Stimulated activated CD4-positive, alpha-beta T cell treated with anti-CD3 and anti-CD28 coated beads, TNF-alpha, amount 100 ng/mL, for 4 hours (primary cell): ENCODE measurements around the gene CAVIN1.
A peak's percentile ranks its signal among the peaks of the same experiment; 100 is the strongest.
"Not testable (repeated sequence)": the region's sequence is repeated elsewhere in the genome, so short reads cannot be mapped to it uniquely, and the experiment has no call there.

Source experiments
- DNase-seq, 3 experiments: peaks; one replicate each; pipeline ENCODE4 v3.0.0-alpha.2; 2020; ENCODE audit warnings: low read depth in 3 of 3

The CAVIN1 gene

DNA sequence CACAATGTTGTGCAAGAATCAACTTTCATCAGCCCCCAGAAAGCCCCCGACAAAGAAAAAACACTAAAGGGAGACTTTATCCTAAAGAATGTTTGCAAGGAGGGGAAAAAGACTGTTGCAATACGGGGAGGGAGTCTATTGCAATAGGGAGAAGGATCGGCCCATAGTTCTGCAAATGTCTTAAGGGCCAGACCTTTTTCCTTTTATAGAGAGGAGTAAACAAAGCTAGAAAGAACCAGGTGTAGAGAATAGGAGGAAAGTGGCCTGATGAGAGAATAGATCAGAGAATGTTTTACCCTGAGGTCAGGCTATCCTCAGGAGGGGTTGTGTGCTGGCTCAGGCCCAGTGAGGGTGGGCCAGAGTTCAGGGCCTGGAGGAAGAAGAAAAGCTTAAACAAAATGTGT, 8.7 kb upstream of the CAVIN1 start:
- no peak for DNase-seq

- DNase-seq, result no peak
Observed at GRCh38 chr17:42429726-42430447, 6.8 kb upstream of the CAVIN1 start.

- DNase-seq, result no peak
Observed at GRCh38 chr17:42428141-42428944, 5.3 kb upstream of the CAVIN1 start.

GRCh38 chr17:42424991-42425610, 2.0 kb upstream of the CAVIN1 start:
- DNase-seq, result no peak

DNA sequence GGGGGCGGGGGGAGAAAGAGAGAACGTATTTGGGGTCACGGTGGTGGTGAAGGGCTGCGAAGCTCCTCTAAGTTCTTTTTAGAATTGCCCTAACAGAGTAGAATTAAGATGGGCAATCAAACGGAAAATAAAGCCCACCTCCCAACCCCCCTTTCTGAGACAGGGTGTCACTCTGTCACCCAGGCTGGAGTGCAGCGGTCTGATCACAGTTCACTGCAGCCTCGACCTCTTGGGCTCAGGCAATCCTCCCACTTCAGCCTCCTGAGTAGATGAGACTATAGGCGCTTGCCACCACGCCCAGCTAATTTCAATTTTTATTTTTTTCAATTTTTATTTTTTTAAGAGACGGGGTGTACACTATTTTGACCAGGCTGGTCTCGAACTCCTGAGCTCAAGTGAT, 710 bp upstream of the CAVIN1 start:
- DNase-seq, result no peak

DNA sequence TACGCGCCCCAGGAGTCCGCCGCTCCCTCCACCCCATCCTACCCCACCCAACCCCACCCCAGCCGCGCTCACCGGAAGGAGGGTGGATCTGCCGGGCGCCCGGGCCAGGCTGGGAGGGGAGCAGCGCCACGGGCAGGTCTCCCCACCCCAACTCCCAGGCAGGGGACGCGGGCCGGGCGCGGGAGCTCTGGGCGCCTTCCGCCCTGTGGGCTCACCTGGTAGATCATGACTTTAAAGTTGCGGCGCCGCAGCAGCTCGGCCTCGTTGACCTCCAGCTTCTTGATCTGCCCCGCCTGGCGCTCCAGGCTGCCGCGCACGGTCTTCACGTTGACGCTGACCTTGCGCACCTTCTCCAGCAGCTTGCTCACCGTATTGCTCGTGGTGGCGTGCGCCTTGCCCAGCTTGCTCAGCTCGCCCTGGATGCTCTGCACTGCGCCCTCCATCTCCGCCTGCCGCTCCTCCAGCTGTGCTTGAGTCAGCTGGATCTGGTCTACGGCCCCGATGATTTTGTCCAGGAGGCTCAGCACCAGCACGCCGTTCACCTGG, 571 bp downstream of the CAVIN1 start:
- DNase-seq, result no peak

DNA sequence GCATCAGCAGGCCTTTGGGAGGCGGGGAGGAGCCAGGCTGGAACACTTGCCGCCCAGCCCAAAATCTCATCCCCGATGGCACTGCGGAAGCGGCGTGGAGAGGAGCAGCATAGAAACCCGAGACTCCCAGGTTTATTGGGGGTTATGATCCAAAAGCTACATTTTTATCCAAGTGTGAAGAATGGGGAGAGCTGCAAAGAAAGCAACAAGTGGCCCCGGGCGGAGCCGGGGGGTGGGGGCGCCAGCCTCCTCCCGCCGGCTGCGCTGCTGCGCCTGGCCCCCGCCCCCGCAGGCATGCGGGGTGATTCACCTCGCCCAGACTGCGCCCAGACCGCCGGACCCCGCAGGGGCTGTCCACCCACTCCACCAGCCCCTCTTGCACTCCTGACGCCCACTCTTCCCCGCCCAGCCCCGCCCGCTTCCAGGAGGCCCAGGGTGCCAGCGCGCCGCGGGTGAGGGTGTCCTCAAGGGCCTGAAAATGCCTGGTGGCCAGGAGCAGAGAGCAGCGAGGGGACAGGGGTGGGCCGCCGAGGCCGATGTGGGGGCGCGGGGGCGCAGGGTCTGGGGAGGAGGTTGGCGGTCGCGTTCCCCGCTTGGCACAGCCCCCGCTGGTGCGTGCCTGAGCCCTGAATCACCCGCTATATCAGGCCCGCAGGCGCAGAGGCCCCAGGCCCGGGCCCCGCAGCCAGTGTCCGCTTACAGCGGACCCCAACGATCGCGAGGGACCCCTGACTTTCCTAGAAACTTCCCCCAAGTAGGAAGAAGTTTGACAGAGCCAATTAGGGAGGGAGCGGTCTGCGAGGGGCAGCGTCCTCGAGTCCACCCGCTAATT, 1.3 kb downstream of the CAVIN1 start:
- peak in 1 of 3 experiments; percentile 24 for DNase-seq

DNA sequence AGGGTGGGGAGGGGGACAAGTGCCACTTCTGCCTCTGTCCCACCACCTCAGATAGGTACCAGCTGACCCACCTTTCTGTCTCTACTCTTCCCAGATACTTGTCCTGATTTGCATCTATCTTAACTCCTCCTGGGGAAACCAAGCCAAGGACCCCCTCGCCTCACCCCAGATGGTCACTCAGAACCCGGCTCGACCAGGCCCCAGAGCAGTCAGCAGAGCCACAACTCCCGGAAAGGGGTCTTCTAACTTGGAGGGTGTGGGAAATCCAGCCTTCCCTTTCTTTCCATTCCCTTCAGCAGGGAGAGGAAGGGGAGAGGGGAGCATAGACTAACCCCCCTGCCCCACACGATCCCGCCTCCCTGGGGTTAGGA, 1.9 kb downstream of the CAVIN1 start:
- DNase-seq, result no peak

DNA sequence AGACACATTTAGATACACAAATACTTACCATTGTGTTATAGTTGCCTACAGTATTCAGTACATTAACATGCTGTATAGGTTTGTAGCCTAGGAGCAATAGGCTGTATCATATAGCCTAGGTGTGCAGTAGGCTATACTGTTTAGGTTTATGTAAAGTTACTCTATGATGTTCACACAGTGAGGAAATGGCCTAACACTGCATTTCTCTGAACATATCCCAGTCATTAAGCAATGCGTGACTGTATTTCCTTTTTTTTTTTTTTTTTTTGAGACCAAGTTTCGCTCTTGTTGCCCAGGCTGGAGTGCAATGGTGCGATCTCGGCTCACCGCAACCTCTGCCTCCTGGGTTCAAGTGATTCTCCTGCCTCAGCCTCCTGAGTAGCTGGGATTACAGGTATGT, 5.1 kb downstream of the CAVIN1 start:
- not testable (repeated sequence) for DNase-seq

- peak in 2 of 3 experiments; percentile 50 to 53 for DNase-seq
Observed at GRCh38 chr17:42414704-42415409, 8.2 kb downstream of the CAVIN1 start.

GRCh38 chr17:42413464-42414040, 9.5 kb downstream of the CAVIN1 start:
- no peak for DNase-seq

DNA sequence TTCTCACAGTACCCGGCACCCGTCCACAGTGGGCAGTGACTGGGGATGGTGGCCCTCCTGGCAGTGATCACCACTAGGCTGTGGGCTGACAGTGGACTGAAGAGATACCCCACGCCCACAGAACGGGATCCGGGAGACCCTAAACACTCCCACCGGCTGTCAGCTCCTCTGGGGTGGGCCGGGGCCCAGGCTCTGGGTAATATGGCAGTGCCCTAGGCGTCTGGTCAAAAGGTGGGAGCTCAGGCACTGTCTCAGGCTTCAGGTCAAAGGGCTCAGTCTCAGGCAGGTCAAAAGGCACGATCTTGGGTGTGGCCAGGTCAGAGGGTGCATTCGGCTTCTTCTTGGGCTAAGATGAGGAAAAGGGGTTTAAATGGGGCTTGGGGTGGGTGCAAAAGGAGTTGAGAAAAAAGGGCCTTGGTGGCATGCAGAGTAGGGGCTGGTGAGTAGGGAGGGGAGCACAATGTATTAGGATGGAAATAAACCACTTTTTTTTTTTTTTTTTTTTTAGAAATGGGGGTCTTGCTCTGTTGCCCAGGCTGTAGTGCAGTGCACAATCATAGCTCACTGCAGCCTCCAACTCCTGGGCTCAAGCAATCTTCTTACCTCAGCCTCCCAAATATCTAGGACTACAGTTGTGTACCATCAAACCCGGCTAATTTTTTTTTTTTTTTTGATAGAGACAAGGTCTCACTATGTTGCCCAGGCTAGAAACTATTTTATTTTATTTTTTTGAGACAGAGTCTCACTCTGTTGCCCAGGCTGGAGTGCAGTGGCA, 11.0 kb downstream of the CAVIN1 start:
- DNase-seq, result no peak

- DNase-seq, result no peak
Observed at GRCh38 chr17:42411361-42411760, 11.7 kb downstream of the CAVIN1 start.

- no peak for DNase-seq
Observed at GRCh38 chr17:42410319-42410685, 12.8 kb downstream of the CAVIN1 start.

- no peak for DNase-seq
Observed at GRCh38 chr17:42409523-42410318, 13.3 kb downstream of the CAVIN1 start.

DNA sequence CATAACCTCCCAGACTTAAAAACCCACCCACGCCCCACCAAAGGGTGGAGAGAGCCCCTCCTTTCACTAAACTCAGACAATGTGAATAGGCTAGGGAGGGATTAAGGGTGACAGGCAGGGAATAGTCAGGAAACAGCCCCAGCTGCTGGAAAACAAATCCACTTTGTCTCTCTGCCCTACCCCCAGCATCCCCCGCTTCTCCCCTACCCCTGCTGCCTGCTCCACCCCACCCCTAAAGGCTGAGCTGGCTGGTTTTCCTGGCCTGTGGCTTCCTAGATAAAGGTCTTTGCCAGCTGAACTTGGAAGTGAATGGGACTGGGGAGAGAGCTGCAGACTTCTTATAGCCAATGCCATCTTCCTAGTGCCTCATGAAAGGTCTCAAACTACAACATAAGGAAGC, 15.0 kb downstream of the CAVIN1 start:
- DNase-seq, result no peak

DNA sequence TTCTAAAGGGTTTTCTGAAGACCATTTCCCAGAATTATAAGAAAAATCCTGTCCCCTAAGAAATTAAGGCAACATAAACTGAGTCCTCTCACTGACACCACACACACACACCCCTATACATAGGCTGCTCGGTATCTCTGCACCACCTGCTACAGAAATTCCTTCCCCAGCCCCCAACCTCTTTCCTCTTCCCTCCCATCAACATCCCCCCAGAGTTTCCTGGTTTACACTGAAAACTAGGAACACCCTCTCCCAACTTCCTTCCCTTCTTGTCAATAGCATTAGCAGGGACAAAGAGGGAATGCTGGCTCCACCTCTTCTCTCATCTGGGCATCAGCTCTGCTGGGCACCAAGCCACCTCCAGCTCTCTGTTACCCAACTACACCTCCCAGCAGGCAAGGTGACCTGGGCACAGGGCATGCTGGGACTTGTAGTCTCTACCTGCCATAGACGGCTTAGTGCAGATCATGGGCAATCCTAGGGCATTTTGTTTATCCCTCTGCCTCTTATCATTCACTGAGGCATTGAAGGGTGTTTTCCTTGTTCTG, 15.7 kb downstream of the CAVIN1 start:
- peak in 2 of 3 experiments; percentile 40 to 41 for DNase-seq

GRCh38 chr17:42406615-42407288, 16.3 kb downstream of the CAVIN1 start:
- DNase-seq, result no peak
